CD4-positive, alpha-beta T cell (primary cell): ENCODE measurements around the gene SUPT20H. TPM values are rescaled to one million over a fixed set of nuclear protein-coding genes. Genes with fewer than 3 reads are reported as not detected.

ENCODE experiments used
- ATAC-seq: fragments of 200-7000 bp; cut with Tn5 transposase; one replicate; pipeline ENCODE4 v1.10.0; 2022; ENCODE audit warnings: mild to moderate bottlenecking; ENCODE audit not compliant: poor library complexity
- CTCF ChIA-PET: fragments of 350-600 bp; sonication (Branson Sonifier 250); formaldehyde crosslinking; loops from one replicate; lab custom pipeline; 2021; ENCODE audit warnings: antibody characterized with exemption, inconsistent platforms; lab: Charles Lee
- POLR2A ChIA-PET: fragments of 350-600 bp; sonication (Branson Sonifier 250); formaldehyde crosslinking; loops from one replicate; lab custom pipeline; 2021; ENCODE audit warnings: antibody characterized with exemption, inconsistent platforms; lab: Charles Lee
- DNase-seq, 14 experiments: peaks; one replicate each; pipeline ENCODE4 v3.0.0-alpha.2; 2013 to 2020; ENCODE audit warnings: mixed read lengths in 2 of 14
- H3K27ac ChIP-seq, 2 donors: one replicate each; pipeline versions ENCODE4 v1.5.1 to v1.7.0; 2013; ENCODE audit warnings: low read length in 2 of 2, low read depth in 1 of 2, mild to moderate bottlenecking in 1 of 2
- H3K27me3 ChIP-seq, 2 experiments: 1 replicate in 1 of 2; 2 replicates in 1 of 2; pipeline versions ENCODE4 v1.6.1 to v1.7.0; 2013; ENCODE audit warnings: low read length in 2 of 2, control low read depth in 1 of 2, mild to moderate bottlenecking in 1 of 2, moderate library complexity in 1 of 2; ENCODE audit not compliant: insufficient read depth in 2 of 2, control insufficient read depth in 1 of 2
- H3K36me3 ChIP-seq: one replicate; pipeline ENCODE4 v1.6.1; 2013; ENCODE audit warnings: low read length, control low read depth; ENCODE audit not compliant: insufficient read depth
- H3K4me1 ChIP-seq: one replicate; pipeline ENCODE4 v1.6.1; 2013; ENCODE audit warnings: low read length, control low read depth; ENCODE audit not compliant: insufficient read depth
- H3K4me3 ChIP-seq: one replicate; pipeline ENCODE4 v1.5.1; 2013; ENCODE audit warnings: mild to moderate bottlenecking, low read length, moderate library complexity
- H3K9me3 ChIP-seq, 2 experiments: 1 replicate in 1 of 2; 2 replicates in 1 of 2; pipeline versions ENCODE4 v1.6.1 to v1.7.0; 2013; ENCODE audit warnings: low read length in 2 of 2, mild to moderate bottlenecking in 2 of 2, control low read depth in 1 of 2, moderate library complexity in 1 of 2; ENCODE audit not compliant: control insufficient read depth in 1 of 2, insufficient read depth in 1 of 2
- H3K27ac Mint-ChIP-seq: one replicate; pipeline ENCODE4 v1.8.0; 2020; ENCODE audit warnings: mixed read lengths
- H3K27me3 Mint-ChIP-seq: one replicate; pipeline ENCODE4 v1.8.0; 2021; ENCODE audit warnings: mixed read lengths
- H3K36me3 Mint-ChIP-seq: one replicate; pipeline ENCODE4 v1.8.0; 2021; ENCODE audit warnings: low read depth, mixed read lengths
- H3K4me1 Mint-ChIP-seq: one replicate; pipeline ENCODE4 v1.8.0; 2021; ENCODE audit warnings: low read depth, mixed read lengths
- H3K4me3 Mint-ChIP-seq: one replicate; pipeline ENCODE4 v1.8.0; 2020; ENCODE audit warnings: mild to moderate bottlenecking, mixed read lengths
- H3K9me3 Mint-ChIP-seq: one replicate; pipeline ENCODE4 v1.8.0; 2020; ENCODE audit warnings: mixed read lengths
- CTCF ChIP-seq: fragments of 200-600 bp; IDR thresholded peaks from one replicate; pipeline ENCODE4 v1.8.0; 2022; ENCODE audit warnings: antibody characterized with exemption, mild to moderate bottlenecking
- intact Hi-C, 2 experiments: fragments of 100-400 bp; cut with DNase I in 1 of 2; cut with micrococcal nuclease in 1 of 2; formaldehyde crosslinking; loops; one replicate each; pipeline versions ENCODE4 v1.15.1 to v1.9.0; 2023 to 2025; cut with DNase I, micrococcal nuclease
- total RNA-seq, 174 experiments: library from RNA in 2 of 174; stranded (reverse) in 2 of 174; gene quantifications; one replicate each; pipeline ENCODE4 v1.2.3 and lab custom pipeline; 2021 to 2026

The SUPT20H gene
- total RNA-seq, 2 experiments from 2014 or later, result 61.7 to 63.1 TPM

DNA sequence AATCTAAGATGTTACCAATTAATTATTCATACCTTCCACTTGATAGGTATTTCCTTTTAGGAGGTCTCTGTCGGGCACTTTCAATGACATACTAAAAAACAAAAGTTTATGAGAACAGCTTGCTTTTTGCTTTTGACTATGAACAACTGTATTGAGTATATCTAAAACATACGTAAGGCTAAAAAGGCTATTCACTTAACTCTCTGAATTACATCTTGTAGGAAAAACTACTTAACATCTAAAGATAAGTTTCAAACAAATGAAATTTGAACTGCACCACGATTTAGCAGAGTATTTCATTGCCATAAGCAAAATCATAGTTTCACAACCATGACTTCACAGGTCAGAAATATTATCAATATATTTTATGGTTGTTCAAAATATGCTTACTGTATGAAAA lies 11.6 kb downstream of the SUPT20H start:
- ATAC-seq (no peak), DNase-seq (no peak)
- TF ChIP-seq CTCF, result no peak
- Mint-ChIP-seq H3K9me3 (no peaks in the 10 kb centered on the region), H3K4me3 (no peak overlapping the region), H3K4me1 (peaks cover 23% of the 10 kb centered on the region), H3K36me3 (peaks cover 83% of the 10 kb centered on the region), H3K27me3 (no peaks in the 10 kb centered on the region), H3K27ac (no peak overlapping the region)
- Histone ChIP-seq H3K27me3 (no peaks in the 10 kb centered on the region), H3K4me1 (no peaks in the 10 kb centered on the region), H3K4me3 (no peak overlapping the region), H3K9me3 (no peaks in the 10 kb centered on the region), H3K36me3 (peaks cover 62% of the 10 kb centered on the region), H3K27ac (no peak overlapping the region)
- intact Hi-C loops, result no loop called here
- POLR2A ChIA-PET, result interaction anchor here (0.8 kb wide), 3 partner anchors 8 to 49 kb away, joined by 3 to 4 read pairs (median 4); partner anchors contain the start of gene ALG5
- CTCF ChIA-PET, result interaction anchor here (1.2 to 1.5 kb wide), 4 partner anchors 9 to 49 kb away, joined by 3 to 5 read pairs (median 4); partner anchors contain the start of gene ALG5

DNA sequence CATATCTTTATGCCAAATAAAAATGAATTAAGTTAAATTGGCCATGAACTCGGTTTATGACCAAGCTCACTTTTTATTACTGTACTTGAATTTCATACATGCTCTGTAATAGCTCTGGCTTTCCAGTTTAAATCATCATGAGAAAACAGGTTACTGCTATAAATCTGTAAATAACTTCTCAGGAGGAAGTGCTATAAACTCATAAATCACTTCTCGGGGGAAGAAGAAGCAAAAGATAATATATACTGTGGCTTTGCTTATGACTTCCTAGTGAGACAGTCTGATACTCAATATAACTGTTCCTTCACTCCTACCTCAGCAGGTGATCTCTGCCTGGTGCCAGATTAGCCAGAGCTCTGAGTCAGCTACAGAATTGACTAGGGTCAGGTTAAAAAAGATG lies 12.5 kb downstream of the SUPT20H start:
- Histone ChIP-seq H3K4me3 (no peak overlapping the region), H3K27ac (no peak overlapping the region), H3K9me3 (no peaks in the 10 kb centered on the region), H3K27me3 (no peaks in the 10 kb centered on the region), H3K4me1 (no peaks in the 10 kb centered on the region), H3K36me3 (peaks cover 70% of the 10 kb centered on the region)
- POLR2A ChIA-PET, result interaction anchor here (0.8 kb wide), 2 partner anchors 8 to 47 kb away, joined by 3 to 4 read pairs; no protein-coding TSS in a partner anchor
- intact Hi-C loops, result no loop called here
- peaks cover 83% of the 10 kb centered on the region for H3K36me3 Mint-ChIP-seq
- H3K4me1 Mint-ChIP-seq, result peaks cover 14% of the 10 kb centered on the region
- H3K27me3 Mint-ChIP-seq, result no peaks in the 10 kb centered on the region
- DNase-seq (no peak), ATAC-seq (no peak)
- CTCF ChIA-PET, result interaction anchor here (0.6 to 1.5 kb wide), 5 partner anchors 8 to 48 kb away, joined by 3 to 5 read pairs (median 3); partner anchors contain the start of gene ALG5
- no peak overlapping the region for H3K4me3 Mint-ChIP-seq
- no peak for TF ChIP-seq CTCF
- no peak overlapping the region for H3K27ac Mint-ChIP-seq
- H3K9me3 Mint-ChIP-seq, result no peaks in the 10 kb centered on the region

- Histone ChIP-seq H3K27me3 (no peaks in the 10 kb centered on the region), H3K36me3 (peaks cover 78% of the 10 kb centered on the region), H3K4me3 (no peak overlapping the region), H3K9me3 (no peaks in the 10 kb centered on the region), H3K4me1 (no peaks in the 10 kb centered on the region), H3K27ac (no peak overlapping the region)
- Mint-ChIP-seq H3K27me3 (no peaks in the 10 kb centered on the region), H3K4me1 (peaks cover 5% of the 10 kb centered on the region), H3K36me3 (peaks cover 82% of the 10 kb centered on the region), H3K9me3 (no peaks in the 10 kb centered on the region), H3K4me3 (no peak overlapping the region), H3K27ac (no peak overlapping the region)
- DNase-seq (no peak), ATAC-seq (no peak)
- TF ChIP-seq CTCF, result no peak
- ChIA-PET POLR2A (interaction anchor here (0.8 kb wide), 1 partner anchor 46 kb away, joined by 5 read pairs; the partner anchor contains the start of gene EXOSC8), CTCF (interaction anchor here (0.6 kb wide), 1 partner anchor 593 kb away, joined by 4 read pairs; no protein-coding TSS in a partner anchor)
- intact Hi-C loops, result no loop called here
These were observed 13.4 kb downstream of the SUPT20H start for GRCh38 chr13:37046062-37046461.
